ENCODE results near the gene FAS.

FAS gene

GRCh38 chr10:88954458-88955083 lies 36.0 kb upstream of the FAS start:
- no peaks in the 10 kb centered on the region for H3K36me3 ChIP-seq (ENCODE audit: control insufficient read depth, insufficient read depth, low read length)
- H3K4me3 ChIP-seq (replicated peaks; ENCODE audit: low read depth, low read length), result no peak overlapping the region
- TF ChIP-seq CTCF (IDR thresholded peaks at IDR 0.05; ENCODE audit: insufficient read depth, low read length, poor library complexity, severe bottlenecking), result no peak
- H3K27me3 ChIP-seq (replicated peaks; ENCODE audit: control insufficient read depth, insufficient read depth, low read length), result no peaks in the 10 kb centered on the region
- no peak for DNase-seq (ENCODE audit: extremely low read depth, insufficient read length)

GRCh38 chr10:88957381-88957780 lies 33.2 kb upstream of the FAS start:
- no peaks in the 10 kb centered on the region for H3K27me3 ChIP-seq (replicated peaks; ENCODE audit: control insufficient read depth, insufficient read depth, low read length)
- H3K4me3 ChIP-seq (replicated peaks; ENCODE audit: low read depth, low read length), result no peak overlapping the region
- no peaks in the 10 kb centered on the region for H3K36me3 ChIP-seq (ENCODE audit: control insufficient read depth, insufficient read depth, low read length)
- no peak for DNase-seq (ENCODE audit: extremely low read depth, insufficient read length)
- no peak for TF ChIP-seq CTCF (IDR thresholded peaks at IDR 0.05; ENCODE audit: insufficient read depth, low read length, poor library complexity, severe bottlenecking)

GRCh38 chr10:88958721-88959120 lies 31.9 kb upstream of the FAS start:
- no peak for DNase-seq (ENCODE audit: extremely low read depth, insufficient read length)
- no peaks in the 10 kb centered on the region for H3K36me3 ChIP-seq (ENCODE audit: control insufficient read depth, insufficient read depth, low read length)
- H3K4me3 ChIP-seq (replicated peaks; ENCODE audit: low read depth, low read length), result no peak overlapping the region
- no peaks in the 10 kb centered on the region for H3K27me3 ChIP-seq (replicated peaks; ENCODE audit: control insufficient read depth, insufficient read depth, low read length)
- no peak for TF ChIP-seq CTCF (IDR thresholded peaks at IDR 0.05; ENCODE audit: insufficient read depth, low read length, poor library complexity, severe bottlenecking)

- DNase-seq (ENCODE audit: extremely low read depth, insufficient read length), result no peak
- no peak for TF ChIP-seq CTCF (IDR thresholded peaks at IDR 0.05; ENCODE audit: insufficient read depth, low read length, poor library complexity, severe bottlenecking)
- Histone ChIP-seq H3K4me3 (replicated peaks; ENCODE audit: low read depth, low read length) (no peak overlapping the region), H3K36me3 (ENCODE audit: control insufficient read depth, insufficient read depth, low read length) (no peaks in the 10 kb centered on the region), H3K27me3 (replicated peaks; ENCODE audit: control insufficient read depth, insufficient read depth, low read length) (no peaks in the 10 kb centered on the region)
These were observed 29.8 kb upstream of the FAS start for GRCh38 chr10:88960802-88961201.

DNA sequence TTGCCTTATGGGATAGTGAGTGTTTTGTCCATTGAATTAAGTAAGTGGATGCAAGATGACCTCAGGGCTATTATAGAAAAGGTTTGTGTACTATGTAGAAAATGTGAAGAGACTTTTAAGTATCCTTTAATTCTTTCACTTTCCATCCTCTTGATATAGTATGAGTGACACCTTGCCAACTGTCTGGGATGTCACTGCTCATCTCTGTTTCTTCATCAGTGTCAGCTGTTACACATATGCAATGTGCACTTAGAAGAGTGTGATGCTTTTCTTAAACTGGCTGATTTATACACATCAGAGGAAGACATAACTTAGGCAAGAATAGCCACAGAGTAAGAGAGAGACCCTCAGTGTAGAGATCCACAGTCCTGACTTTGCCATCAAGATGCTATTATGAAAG lies 29.3 kb upstream of the FAS start:
- no peaks in the 10 kb centered on the region for H3K27me3 ChIP-seq (replicated peaks; ENCODE audit: control insufficient read depth, insufficient read depth, low read length)
- H3K36me3 ChIP-seq (ENCODE audit: control insufficient read depth, insufficient read depth, low read length), result no peaks in the 10 kb centered on the region
- H3K4me3 ChIP-seq (replicated peaks; ENCODE audit: low read depth, low read length), result no peak overlapping the region
- DNase-seq (ENCODE audit: extremely low read depth, insufficient read length), result no peak
- TF ChIP-seq CTCF (IDR thresholded peaks at IDR 0.05; ENCODE audit: insufficient read depth, low read length, poor library complexity, severe bottlenecking), result no peak

DNA sequence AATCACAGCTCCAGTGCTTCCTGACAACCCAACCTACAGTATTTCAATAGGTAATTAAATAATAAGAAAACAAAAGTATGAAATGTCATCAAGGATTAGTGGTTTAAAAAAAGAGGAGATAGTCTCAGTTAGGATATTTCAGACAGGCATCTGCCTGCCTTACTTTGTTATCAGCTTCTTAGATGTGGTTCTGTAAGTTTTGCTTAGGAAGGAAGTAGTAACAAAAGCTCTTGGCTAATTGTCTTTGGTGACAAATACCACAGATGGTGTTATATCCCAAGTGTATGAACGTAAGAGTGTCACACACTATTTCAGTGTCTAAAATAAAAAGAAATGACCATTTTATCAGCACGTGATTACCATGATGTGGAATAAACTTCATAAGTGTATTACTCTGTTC lies 28.3 kb upstream of the FAS start:
- no peak overlapping the region for H3K4me3 ChIP-seq (replicated peaks; ENCODE audit: low read depth, low read length)
- no peaks in the 10 kb centered on the region for H3K27me3 ChIP-seq (replicated peaks; ENCODE audit: control insufficient read depth, insufficient read depth, low read length)
- no peaks in the 10 kb centered on the region for H3K36me3 ChIP-seq (ENCODE audit: control insufficient read depth, insufficient read depth, low read length)
- no peak for TF ChIP-seq CTCF (IDR thresholded peaks at IDR 0.05; ENCODE audit: insufficient read depth, low read length, poor library complexity, severe bottlenecking)
- no peak for DNase-seq (ENCODE audit: extremely low read depth, insufficient read length)

Measured in GM06990 (cell line).